Lower leg skin (tissue), 4 donors: Measurements from ENCODE around the gene ZMYND12. TPM values are rescaled to one million over a fixed set of nuclear protein-coding genes. Genes with fewer than 3 reads are reported as not detected.

Source experiments
- DNase-seq, 2 donors: peaks; one replicate each; pipeline ENCODE4 v3.0.0-alpha.2; 2019; ENCODE audit warnings: low spot score in 2 of 2
- H3K4me3 ChIP-seq: fragments of 200-600 bp; sonication (generic); 2 replicates; pipeline ENCODE4 v1.5.1; 2017; ENCODE audit warnings: mild to moderate bottlenecking, low read depth; ENCODE audit not compliant: poor library complexity, severe bottlenecking
- CTCF ChIP-seq, 3 donors: fragments of 450-650 bp; IDR thresholded peaks; one replicate each; pipeline ENCODE4 v1.5.1; 2016; ENCODE audit warnings: antibody characterized with exemption in 3 of 3, mild to moderate bottlenecking in 3 of 3, moderate library complexity in 2 of 3
- POLR2A ChIP-seq, 2 donors: fragments of 450-650 bp; IDR thresholded peaks; one replicate each; pipeline ENCODE4 v1.6.1; 2016 to 2017; ENCODE audit warnings: antibody characterized with exemption in 2 of 2, mild to moderate bottlenecking in 1 of 2, moderate library complexity in 1 of 2
- WGBS, 2 donors: methylation state at CpG; one replicate each; pipeline ENCODE4 v1.1.5; 2018; 5-methylcytosine and 5-hydroxymethylcytosine counted together
- intact Hi-C: fragments of 100-400 bp; cut with DNase I; formaldehyde crosslinking; loops from one replicate; pipeline ENCODE4 v1.15.0; 2023; ENCODE audit warnings: low total_unique reads
- total RNA-seq, 4 donors: library from RNA; depleted of rRNA; stranded (reverse); fragments of >200 nt; gene quantifications; one replicate each; pipeline ENCODE4 v1.1.0, GENCODE V29; 2016

The ZMYND12 gene
- total RNA-seq, 4 donors from 2014 or later: 0.25 to 8.0 (median 0.42) TPM; not detected in 1

GRCh38 chr1:42454403-42454802, 1.4 kb downstream of the ZMYND12 start:
- 95 to 96% methylated on average over 5 of the region's 5 CpGs for WGBS, 2 donors
- TF ChIP-seq CTCF (IDR thresholded peaks at IDR 0.05) (no peak), POLR2A (IDR thresholded peaks at IDR 0.05) (no peak)
- intact Hi-C loops: no loop called here
- no peak for DNase-seq
- H3K4me3 ChIP-seq: no peak overlapping the region

- 82 to 86% methylated on average over 4 of the region's 4 CpGs for WGBS, 2 donors
- DNase-seq: no peak
- intact Hi-C loops: no loop called here
- H3K4me3 ChIP-seq: no peak overlapping the region
- TF ChIP-seq POLR2A (IDR thresholded peaks at IDR 0.05) (no peak), CTCF (IDR thresholded peaks at IDR 0.05) (no peak)
Observed at GRCh38 chr1:42453386-42453785, 2.4 kb downstream of the ZMYND12 start.

- DNase-seq: no peak
- no peak overlapping the region for H3K4me3 ChIP-seq
- WGBS, 2 donors: 55 to 79% methylated on average over 1 of the region's 1 CpG
- TF ChIP-seq CTCF (IDR thresholded peaks at IDR 0.05) (no peak), POLR2A (IDR thresholded peaks at IDR 0.05) (no peak)
- intact Hi-C loops: no loop called here
Observed at GRCh38 chr1:42450061-42450460, 5.8 kb downstream of the ZMYND12 start.

GRCh38 chr1:42449256-42449655, 6.6 kb downstream of the ZMYND12 start:
- no peak overlapping the region for H3K4me3 ChIP-seq
- no peak for DNase-seq
- TF ChIP-seq POLR2A (IDR thresholded peaks at IDR 0.05) (no peak), CTCF (IDR thresholded peaks at IDR 0.05) (no peak)
- intact Hi-C loops: no loop called here

GRCh38 chr1:42442662-42443061, 13.2 kb downstream of the ZMYND12 start:
- 34 to 42% methylated on average over 2 of the region's 2 CpGs for WGBS, 2 donors
- intact Hi-C loops: no loop called here
- TF ChIP-seq CTCF (IDR thresholded peaks at IDR 0.05): no peak
- no peak for TF ChIP-seq POLR2A (IDR thresholded peaks at IDR 0.05)
- H3K4me3 ChIP-seq: no peak overlapping the region
- no peak for DNase-seq

- DNase-seq: no peak
- WGBS, 2 donors: 37 to 46% methylated on average over 2 of the region's 2 CpGs
- TF ChIP-seq CTCF (IDR thresholded peaks at IDR 0.05) (no peak), POLR2A (IDR thresholded peaks at IDR 0.05) (no peak)
- intact Hi-C loops: no loop called here
- H3K4me3 ChIP-seq: no peak overlapping the region
Observed at GRCh38 chr1:42439940-42440339, 15.9 kb downstream of the ZMYND12 start.
